Fibroblast of pulmonary artery (primary cell): ENCODE measurements around the gene TMEM31.

Source experiments
- DNase-seq: peaks from one replicate; pipeline ENCODE4 v3.0.0-alpha.2; 2010; ENCODE audit warnings: low read depth
- H3K4me3 ChIP-seq: replicated peaks from 2 replicates; pipeline ENCODE4 v1.5.1; 2011; ENCODE audit warnings: low read depth, mild to moderate bottlenecking, control low read depth, low read length, moderate library complexity
- TF ChIP-seq, protein P1 (sequence below): IDR thresholded peaks from 2 replicates; pipeline ENCODE4 v1.5.1; 2011; ENCODE audit warnings: mild to moderate bottlenecking, control low read depth, low read length, inconsistent platforms; ENCODE audit errors: missing control alignments

TMEM31 gene, protein sequence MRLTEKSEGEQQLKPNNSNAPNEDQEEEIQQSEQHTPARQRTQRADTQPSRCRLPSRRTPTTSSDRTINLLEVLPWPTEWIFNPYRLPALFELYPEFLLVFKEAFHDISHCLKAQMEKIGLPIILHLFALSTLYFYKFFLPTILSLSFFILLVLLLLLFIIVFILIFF

DNA sequence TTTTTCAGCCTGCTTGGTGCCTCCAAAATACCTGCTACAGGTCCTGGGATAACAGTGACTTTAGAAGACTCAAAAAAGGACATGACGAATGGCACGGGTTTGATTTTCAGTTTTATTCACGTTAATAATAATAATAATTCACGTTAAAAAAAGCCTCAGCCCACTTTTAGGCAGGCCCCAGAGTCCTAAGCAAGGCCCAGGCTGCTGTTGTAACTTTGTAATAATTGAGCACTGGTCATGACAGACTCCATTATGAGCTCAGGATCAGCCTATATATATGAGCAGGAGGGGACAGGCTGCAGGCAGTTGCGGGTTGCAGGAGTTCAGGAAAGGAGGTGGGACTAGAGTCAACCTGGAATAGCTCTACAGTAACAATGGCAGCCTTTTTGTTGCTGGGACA lies at the start of gene TMEM31:
TMEM31 (plus strand) TSS at position 301 of the 400 bp plus-strand sequence. CDS start 1,350 bp downstream, outside the sequence.
- H3K4me3 ChIP-seq = no peak within 1 kb of the TSS
- no peak for DNase-seq
- TF ChIP-seq, protein P1, sequence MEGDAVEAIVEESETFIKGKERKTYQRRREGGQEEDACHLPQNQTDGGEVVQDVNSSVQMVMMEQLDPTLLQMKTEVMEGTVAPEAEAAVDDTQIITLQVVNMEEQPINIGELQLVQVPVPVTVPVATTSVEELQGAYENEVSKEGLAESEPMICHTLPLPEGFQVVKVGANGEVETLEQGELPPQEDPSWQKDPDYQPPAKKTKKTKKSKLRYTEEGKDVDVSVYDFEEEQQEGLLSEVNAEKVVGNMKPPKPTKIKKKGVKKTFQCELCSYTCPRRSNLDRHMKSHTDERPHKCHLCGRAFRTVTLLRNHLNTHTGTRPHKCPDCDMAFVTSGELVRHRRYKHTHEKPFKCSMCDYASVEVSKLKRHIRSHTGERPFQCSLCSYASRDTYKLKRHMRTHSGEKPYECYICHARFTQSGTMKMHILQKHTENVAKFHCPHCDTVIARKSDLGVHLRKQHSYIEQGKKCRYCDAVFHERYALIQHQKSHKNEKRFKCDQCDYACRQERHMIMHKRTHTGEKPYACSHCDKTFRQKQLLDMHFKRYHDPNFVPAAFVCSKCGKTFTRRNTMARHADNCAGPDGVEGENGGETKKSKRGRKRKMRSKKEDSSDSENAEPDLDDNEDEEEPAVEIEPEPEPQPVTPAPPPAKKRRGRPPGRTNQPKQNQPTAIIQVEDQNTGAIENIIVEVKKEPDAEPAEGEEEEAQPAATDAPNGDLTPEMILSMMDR = no peak

DNA sequence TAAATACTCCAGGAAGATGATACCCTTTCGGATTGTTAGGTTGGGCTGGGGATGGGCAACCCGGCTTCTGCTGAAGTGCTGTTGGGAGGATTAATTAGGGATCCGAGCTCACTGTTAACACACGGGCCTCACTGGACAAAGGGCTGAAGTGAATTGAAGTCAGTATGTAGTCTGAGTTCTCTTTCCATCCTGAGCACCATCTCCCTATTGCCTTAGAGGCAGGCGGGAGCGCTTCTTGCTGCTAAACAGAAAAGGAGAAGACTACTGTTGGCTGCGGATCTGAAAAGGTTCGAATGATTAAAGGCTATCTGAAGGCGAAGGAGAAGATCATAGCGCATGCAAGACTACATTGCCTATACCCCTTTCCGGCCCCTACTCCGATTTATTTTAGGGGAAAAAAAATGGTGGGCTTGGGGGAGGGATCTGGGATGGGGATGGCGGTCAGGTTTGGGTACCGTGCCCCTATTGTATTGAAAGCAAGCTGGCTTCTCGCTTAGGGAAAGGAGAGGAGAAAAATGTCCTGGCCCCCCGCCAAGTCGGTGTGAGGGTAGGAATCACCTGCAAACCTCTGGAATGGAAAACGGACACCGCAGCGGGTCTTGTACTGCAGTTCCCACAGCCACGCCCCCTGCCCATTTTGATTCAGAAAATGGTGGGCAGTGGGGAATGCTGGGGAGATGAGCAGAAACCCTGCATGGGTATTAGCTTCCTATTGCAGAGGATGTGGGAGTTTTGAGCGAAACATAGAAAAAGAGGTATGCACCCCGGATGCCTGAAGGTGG lies 46.5 kb upstream of the TMEM31 start:
- no peak for DNase-seq
- H3K4me3 ChIP-seq = no peak overlapping the region
- TF ChIP-seq, protein P1 = no peak

DNA sequence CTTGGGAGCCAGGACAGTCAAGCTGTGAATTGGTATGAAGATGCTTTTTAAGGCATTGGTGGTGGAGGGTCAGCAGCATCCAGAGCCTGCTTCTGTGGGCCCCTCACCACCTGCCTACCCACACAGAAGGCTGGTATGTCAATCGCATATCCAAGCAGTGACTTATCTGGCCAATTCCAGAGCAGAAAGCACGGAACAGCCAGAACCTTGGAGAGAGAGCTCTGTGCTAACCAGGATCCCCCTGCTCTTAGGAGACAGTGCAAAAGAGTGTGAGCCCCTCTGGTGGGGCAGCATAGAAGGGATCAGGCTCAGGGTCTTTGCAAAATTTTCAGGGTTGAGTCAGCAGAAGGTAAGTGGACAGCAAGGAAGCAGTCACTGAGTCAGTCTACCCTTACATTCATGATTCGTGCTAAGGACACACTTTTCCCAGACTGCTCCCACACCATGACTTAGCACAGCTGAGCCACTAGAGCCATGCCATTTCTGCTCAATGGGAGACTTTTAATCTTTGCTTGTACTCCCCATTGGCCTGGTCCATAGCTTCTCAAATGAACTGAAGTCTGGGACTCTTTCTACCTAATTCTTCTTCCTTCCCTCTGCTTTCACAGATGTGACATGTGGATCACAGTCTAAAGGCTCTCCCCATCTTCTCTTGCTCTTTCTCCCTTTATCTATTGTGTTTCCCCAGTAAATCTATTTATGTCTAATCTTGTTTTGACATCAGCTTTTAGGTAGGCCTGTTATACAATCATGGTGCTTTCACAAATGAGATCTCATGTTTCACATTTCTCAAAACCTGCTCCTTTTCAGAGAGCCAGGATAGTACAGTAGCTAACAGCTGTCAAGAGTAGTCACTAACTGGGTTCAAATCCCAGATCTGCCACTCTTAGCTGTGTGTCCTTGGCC lies 44.3 kb upstream of the TMEM31 start:
- no peak for DNase-seq
- TF ChIP-seq, protein P1 = no peak
- no peak overlapping the region for H3K4me3 ChIP-seq

DNA sequence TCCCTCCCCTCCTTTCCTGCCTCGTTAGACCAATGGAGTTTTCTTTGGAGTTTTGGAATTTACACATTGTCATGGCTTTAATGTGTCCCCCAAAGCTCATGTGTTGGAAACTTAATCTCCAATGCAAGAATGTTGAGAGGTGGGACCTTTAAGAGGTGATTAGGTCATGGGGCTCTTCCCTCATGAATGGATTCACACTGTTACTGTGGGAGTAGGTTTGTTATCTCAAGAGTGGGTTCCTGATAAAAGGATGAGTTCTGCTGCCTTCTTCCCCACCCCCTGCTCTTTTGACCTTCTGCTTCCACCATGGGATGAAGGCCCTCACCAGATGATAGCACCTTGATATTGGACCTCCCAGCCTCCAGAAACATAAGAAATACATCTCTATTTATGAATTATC lies 41.0 kb upstream of the TMEM31 start:
- TF ChIP-seq, protein P1 = no peak
- H3K4me3 ChIP-seq = no peak overlapping the region

DNA sequence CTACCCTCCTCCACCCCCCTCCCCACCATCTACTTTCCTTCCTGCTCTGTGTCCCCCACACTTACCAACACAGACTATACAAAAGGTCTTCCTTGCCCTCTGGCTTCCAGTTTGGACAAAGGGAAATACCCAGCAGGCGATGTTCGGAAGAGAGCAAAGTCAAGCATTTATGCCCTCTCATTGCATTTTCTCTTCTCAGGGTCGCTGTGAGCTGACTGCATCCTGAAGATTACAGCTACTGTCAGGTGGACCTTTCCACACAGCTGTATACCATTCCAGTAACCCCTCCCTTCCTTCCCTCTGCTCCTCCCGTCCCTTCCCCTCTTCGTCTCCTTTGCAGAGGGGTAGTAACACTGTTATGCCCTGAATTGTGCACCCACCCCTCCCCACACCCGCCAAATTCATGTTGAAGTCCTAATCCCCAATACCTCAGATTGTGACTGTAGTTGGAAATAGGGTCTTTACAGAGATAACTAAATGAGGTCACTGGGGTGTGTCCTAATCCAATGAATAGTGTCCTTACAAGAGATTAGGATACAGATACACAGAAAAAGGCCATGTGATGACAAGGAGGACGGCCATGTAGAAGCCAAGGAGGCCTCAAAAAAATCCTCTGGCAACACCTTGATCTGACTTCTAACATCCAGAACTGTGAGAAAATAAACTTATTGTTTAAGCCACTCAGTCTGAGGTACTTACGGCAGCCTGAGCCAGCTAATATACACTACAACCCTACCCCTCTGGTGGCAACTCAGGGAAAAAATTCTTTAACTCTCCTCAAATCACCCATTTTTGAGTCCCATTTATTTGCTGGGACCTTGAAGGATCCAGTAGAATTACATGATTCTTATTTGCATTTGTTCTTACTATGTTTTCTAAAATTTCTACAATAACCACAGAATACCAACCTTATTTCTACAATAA lies 35.9 kb upstream of the TMEM31 start:
- DNase-seq = no peak
- no peak overlapping the region for H3K4me3 ChIP-seq
- TF ChIP-seq, protein P1 = no peak

More for the DNA sequence above, 41.0 kb upstream of the TMEM31 start:
- DNase-seq = no peak
